Skin of body (tissue), 2 donors: ENCODE results near the gene C1QTNF8. TPM values are rescaled to one million over a fixed set of nuclear protein-coding genes. Genes with fewer than 3 reads are reported as not detected.

ENCODE experiments used
- DNase-seq: peaks from one replicate; lab custom pipeline; 2025; lab: John Stamatoyannopoulos, UW
- total RNA-seq: library from RNA; depleted of rRNA; stranded (reverse); fragments of >200 nt; gene quantifications from one replicate; pipeline ENCODE4 v1.2.3, GENCODE V29; 2014

The C1QTNF8 gene
- total RNA-seq, 1 donor from 2014 or later: not detected

DNA sequence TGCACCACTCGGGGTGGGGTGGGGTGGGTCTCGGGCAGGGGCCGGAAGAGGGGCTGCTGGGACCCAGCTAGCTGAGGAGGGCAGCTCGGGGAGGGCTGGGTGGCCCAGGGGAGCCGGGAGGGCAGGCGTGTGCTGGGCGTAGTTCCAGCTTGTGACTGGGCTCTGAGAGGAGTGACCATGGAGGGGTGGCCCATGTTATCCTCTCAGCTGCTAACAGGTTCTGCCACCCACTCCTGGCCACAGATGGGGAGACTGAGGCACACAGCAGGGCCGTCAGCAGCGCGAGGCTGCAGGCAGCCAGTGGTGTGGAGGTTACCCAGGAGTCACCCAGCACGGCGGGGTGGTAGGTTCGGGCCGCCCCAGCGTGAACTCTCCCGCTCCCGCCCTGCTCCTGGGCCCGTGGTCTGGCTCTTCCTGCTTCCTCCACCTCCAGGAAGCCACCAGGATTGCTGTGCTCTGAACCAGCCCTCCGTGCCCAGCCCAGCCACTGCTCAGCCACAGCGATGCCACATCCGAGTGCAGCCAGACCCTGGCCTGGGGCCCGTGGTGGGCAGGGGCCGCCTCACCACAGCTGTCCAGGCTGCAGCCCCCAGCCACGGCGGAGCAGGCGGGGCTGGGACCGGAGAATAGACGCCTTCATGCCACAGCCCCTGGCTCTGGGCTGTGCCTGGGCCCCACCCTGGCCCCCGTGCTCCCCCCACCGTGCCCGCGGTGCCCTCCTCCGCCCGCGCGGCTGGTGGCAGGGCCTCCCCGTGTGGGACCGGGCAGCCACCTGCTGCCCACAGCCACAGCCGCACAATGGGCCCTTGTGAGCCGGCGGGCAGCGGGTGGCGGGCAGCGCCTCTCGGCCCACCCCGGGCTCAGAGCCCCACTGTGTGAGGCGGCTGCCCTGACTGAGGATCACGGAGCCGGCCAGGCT, 49.8 kb downstream of the C1QTNF8 start:
- no peak for DNase-seq

DNA sequence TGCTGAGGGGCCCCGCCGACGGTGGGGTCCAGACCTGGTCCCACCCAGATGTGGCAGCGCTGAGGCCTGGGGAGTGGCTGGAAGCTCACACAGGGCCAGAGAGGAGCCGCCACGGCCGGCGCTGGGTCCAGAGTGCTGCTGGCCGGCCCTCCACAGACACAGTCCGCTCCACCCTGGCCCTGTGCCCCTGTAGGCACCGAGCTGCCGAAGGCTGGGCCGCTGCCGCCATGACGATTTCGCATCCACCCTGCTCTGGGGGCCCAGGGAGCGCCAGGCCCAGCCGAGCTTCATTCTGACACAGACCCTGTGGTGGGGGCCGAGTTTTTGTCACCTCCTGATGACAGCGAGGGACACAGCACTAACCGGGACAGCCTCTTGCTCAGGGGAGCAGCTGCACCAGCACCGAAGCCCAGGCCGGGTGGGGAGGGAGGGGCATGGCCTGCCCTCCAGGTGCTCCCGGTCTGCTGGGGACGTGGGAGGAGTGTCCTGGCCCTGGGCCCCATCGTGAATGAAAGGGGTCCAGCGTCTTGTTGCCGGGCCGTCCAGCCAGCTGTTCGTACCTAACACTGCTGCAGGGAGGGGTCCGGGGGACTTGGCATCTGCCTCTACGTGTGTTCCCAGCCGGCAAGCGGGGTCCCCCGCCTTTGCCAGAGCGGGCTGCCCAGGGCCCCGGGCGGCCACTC, 50.6 kb downstream of the C1QTNF8 start:
- no peak for DNase-seq

DNA sequence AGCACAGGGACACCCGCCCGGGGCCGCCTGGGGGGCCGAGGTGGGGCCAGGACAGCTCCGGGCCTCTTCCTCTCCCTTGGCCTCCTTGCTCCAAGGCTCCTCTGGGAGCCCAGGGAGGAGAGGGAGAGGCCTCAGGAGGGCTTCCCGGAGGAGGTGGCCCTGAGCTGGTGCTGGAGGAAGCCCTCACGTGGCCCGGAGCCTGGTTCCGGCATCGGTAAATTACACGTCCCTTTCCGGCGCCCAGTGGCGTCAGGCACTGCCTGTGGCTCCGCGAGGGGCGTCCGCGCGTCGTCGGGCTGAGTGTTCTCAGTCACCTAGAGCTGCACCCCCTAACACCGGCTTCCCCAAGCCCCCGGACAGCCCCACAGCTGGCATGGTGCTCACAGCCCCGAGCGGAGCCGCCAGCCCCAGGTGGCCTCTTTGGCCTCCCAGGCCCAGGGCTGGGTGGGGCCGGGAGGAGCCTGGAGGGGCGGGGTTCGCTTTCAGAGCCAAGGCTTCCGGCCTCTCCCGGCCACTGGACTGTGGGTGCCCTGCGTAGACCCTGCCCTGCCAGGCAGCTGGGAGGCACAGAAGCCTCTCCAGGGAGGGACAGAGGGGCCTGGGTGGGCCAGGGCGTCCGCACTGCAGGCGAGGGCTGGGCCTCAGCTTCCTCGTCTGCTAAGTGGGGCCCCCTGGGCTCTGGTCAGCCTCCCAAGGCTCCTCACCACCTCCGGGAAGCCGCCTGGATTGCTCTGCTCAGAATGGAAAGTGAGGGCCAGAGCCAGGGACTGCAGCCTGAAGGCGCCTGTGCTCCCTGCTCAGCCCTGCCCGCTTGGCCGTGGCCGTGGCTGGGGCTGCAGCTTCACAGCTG, 51.4 kb downstream of the C1QTNF8 start:
- DNase-seq: no peak

DNA sequence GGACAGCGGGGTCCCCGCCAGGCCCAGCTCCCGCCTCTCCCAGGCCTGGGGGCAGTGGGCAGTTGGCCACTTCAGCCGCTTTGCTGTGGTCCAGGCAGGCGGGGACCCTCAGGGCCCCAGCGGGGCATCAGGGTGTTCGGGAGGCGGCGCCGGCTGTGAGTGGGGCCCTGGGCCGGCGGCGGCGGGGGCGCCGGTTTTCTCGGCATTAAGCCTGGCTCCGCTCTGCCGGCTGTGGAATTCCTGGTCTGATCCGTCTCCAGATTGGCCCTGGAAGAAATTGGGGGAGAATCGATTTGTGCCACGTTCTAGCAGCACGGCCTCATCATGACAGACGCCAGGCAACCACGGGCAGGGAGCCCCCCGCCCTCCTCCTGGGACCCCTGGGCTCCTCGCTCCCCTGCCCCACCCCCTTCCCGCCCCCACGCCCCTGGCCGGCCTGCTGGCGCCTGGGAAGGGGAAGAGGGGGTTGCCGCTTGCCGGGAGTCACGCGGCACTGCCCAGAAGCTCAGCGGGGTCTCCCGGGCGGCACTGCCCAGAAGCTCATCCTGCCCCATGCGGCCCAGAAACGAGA, 52.1 kb downstream of the C1QTNF8 start:
- no peak for DNase-seq

DNA sequence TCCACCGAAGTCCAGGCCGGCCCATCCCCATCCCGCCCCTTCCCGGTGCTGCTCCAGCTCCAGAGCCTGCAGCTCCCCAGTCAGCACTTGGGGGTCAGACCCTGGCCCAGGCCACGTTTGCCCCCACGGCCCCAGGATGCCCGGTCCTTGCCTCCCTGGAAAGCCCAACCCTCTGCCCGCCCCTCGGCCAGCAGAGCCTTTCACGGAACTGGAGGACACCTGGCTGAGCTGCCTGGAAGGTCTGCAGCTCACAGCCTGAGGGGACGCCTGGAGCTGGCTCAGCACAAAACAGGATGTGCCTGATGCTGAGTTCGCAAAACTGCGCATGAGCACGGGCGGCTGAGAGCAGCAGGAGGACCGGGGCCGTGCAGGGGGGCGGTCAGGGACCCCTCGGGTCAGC, 53.2 kb downstream of the C1QTNF8 start:
- DNase-seq: no peak

DNA sequence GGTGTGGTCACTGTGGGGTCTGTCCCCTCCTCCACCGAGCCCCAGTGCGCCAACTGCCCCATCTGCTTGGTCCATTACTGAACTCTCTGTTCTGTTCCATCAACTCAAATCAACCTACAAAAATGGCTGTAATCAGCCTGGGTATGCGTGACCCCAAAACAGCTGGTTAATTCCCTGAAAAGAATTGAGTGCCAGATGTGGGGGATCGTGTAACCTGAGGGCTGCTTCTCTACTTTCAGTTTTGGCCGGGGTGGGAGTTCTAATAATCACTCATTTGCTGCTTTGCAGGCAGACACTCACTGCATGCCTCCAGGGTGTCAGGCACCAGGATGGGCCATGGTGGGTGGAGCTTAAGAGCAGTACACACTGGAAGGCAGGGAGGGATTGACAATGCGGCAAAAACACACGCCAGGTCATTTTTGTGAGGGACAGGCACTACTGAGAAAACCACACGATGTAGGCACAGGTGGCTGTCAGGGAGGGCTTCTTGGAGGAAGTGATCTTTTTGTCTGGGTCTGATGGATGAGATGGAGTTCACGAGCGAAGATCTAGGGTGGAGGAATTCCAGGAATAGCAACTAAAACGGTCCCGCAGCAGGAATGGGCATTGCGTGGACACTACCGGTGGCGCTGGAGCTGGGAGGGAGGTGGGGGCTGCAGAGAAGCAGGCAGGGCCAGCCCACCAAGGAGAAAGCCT, 53.8 kb downstream of the C1QTNF8 start:
- no peak for DNase-seq

DNA sequence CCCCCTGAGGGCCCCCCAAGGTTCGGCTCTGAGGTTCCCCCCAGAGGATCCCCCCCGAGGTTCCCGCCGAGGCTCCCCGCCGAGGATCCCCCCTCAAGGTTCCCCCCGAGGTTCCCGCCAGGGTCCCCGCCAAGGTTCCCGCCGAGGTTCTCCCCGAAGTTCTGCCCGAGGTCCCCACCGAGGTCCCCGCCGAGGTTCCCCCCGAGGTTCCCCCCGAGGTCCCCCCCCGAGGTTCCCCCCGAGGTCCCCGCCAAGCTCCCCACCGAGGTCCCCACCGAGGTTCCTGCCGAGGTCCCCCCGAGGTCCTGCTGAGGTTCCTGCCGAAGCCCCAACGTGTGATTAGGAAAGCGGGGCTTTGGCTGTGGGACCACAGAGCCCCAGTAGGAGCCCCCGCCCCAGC, 55.7 kb downstream of the C1QTNF8 start:
- no peak for DNase-seq

DNA sequence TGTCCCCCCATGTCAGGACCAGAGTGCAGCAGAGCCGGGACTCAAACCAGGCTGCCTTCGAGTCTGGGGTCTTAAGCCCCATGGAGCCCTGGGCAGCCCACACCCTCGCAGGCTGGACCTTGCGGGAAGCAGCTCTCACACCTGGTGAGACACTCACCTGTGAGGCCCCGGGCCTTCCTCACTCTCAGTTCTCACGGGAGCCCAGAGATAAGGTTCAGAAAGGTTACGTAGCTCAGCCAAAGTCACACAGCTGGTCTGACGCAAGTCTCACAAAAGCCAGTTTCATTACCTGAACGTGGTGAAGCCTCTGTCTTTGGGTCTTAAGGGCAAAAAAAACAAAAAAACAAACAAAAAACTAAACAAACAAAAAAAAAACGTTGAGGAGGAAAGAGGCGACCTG, 56.3 kb downstream of the C1QTNF8 start:
- DNase-seq: no peak

DNA sequence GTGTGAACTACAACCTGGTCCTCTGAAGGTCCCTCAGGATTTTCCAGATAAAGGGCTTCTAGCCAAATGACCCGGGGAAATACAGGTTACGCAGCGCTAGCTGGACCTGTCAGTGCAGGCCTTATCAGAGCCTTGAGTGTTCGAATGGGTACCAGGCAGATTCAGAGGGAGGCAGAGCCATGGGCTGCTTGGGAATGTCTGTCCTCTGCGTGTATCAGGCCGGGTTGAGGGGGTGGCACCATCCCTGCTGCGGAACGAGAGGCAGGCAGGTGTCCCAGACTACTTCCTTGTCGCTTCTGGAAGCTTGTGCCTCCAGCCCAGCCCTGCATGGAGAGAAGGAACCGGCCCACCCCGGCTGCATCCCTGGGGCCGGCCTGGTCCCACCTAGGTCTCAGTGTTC, 57.1 kb downstream of the C1QTNF8 start:
- DNase-seq: no peak

Other genes with a start within 250 kb of the C1QTNF8 start
- gene LMF1, start 125.3 kb downstream of the C1QTNF8 start, total RNA-seq: 13.6 TPM
- 6.8 TPM for gene SOX8, start 114.5 kb downstream of the C1QTNF8 start, total RNA-seq
- not detected for gene SSTR5, start 23.5 kb downstream of the C1QTNF8 start, total RNA-seq
- 12.6 TPM for gene CACNA1H, start 56.9 kb upstream of the C1QTNF8 start, total RNA-seq
- not detected for gene TPSG1, start 129.0 kb upstream of the C1QTNF8 start, total RNA-seq
- 3.9 TPM for gene TPSB2, start 133.9 kb upstream of the C1QTNF8 start, total RNA-seq
- gene TPSAB1, start 144.5 kb upstream of the C1QTNF8 start, total RNA-seq: 11.6 TPM
- gene TPSD1, start 159.8 kb upstream of the C1QTNF8 start, total RNA-seq: 1.3 TPM
- gene UBE2I, start 213.4 kb upstream of the C1QTNF8 start, total RNA-seq: 44.5 TPM
- gene BAIAP3, start 237.4 kb upstream of the C1QTNF8 start, total RNA-seq: 1.2 TPM